NCI-H526 (cell line): ENCODE measurements around the gene EFCAB12.
"Not testable (repeated sequence)": the region's sequence is repeated elsewhere in the genome, so short reads cannot be mapped to it uniquely, and the experiment has no call there.

Experiments
- DNase-seq, 2 experiments: peaks; one replicate each; lab custom pipeline; 2025; lab: John Stamatoyannopoulos, UW

Gene EFCAB12

GRCh38 chr3:129393760-129394564 lies 34.5 kb downstream of the EFCAB12 start:
- DNase-seq, result not testable (repeated sequence)

- no peak for DNase-seq
These were observed 35.2 kb downstream of the EFCAB12 start for GRCh38 chr3:129393271-129393670.

- not testable (repeated sequence) for DNase-seq
These were observed 36.1 kb downstream of the EFCAB12 start for GRCh38 chr3:129392106-129392887.

DNA sequence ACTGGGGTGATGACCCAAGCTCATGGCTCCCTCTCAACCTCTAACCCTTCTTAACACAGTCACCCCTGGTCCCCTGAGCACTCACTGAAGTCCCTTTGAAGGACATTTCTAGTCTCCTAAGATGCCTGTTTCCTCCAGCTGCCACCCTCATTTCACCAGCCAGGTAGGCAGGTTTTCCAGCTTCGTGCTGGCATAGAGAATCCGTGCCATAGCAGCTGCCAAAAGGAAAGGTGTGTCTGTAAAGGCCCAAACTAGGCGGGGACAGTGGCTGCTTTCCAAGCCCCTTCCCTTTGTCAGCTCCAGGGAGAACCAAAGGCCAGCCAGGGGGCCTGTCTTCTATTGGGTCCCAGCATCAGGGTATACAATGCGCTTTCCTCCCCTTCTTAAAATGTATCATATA lies 36.9 kb downstream of the EFCAB12 start:
- DNase-seq, result not testable (repeated sequence)

- no peak for DNase-seq
These were observed 38.9 kb downstream of the EFCAB12 start for GRCh38 chr3:129389572-129389937.

GRCh38 chr3:129388791-129389571 lies 39.5 kb downstream of the EFCAB12 start:
- DNase-seq, result peak; percentile 42 to 69

GRCh38 chr3:129387487-129387886 lies 40.9 kb downstream of the EFCAB12 start:
- DNase-seq, result no peak

DNA sequence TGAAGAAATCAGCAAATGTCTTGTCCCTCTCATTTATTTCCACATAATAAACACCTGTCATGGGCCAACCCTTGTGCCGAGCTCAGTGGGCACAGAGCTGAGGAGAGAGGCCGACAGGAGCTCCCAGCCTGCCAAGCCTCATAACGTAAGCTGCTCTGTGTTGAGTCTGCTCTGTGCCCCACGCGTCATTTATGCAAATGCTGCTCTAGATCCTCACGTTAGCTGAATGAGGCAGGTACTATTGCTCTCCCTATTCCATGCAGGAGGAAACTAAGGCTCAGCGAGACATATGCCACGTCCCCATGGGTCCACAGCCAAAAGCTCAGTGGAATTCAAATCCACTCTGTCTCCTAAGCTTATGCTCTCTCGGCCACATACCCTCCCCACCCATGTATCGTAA lies 41.5 kb downstream of the EFCAB12 start:
- DNase-seq, result peak; percentile 35 to 76

- not testable (repeated sequence) for DNase-seq
These were observed 42.9 kb downstream of the EFCAB12 start for GRCh38 chr3:129385507-129385906.

DNA sequence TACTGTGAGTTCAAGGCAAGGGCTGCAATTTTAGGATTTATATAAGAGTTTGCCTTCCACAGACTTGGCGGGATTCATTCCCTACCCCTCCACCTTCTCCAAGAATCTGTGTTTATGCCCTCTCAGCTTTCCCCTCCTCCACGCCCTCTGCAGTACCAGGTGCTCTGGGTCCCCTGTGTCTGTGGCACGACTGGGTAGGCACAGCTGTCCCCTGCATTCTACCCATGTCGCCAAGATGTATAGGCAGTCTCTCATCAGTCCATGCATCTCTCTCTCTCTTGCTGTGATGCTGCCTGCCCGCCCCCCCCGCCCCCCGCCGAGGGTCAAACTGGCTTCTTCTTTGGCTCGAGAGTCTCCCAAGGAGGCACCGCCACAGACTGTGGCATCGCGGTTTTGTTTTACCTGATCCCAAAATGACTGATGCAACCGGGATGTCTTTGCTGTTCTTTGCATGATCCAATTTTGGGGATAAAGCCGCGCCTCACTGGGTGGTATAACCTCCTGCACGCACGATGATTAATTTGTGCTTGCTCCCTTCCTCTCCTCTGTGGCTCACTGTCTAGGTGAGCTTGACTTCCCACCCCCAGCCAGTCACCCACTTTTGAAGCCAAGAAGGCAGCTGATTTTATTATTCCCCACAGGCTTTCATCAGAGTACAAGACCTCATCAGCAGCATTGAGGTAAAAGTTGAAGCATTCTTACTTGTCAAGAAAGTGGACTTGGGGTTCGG lies 43.7 kb downstream of the EFCAB12 start:
- DNase-seq, result no peak

DNA sequence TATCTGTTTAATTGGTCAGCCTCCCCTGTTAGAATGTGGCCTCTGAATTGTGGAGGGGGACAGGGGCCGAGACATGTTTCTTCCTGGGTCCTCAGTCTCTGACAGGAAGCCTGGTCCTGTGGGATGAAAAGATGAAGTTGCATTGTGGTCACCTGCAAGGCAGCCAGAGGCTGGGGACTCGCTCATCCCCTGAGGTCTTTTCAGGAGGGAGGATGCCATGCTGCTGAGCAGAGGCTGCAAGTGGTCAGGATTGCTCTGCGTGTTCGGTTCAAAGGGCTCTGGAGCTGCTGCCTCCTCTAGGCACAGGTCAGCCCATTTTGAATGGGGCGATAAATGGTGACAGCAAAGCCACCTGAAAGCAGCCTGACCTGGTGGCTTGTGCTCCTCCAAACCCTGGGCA lies 44.3 kb downstream of the EFCAB12 start:
- DNase-seq, result not testable (repeated sequence)

DNA sequence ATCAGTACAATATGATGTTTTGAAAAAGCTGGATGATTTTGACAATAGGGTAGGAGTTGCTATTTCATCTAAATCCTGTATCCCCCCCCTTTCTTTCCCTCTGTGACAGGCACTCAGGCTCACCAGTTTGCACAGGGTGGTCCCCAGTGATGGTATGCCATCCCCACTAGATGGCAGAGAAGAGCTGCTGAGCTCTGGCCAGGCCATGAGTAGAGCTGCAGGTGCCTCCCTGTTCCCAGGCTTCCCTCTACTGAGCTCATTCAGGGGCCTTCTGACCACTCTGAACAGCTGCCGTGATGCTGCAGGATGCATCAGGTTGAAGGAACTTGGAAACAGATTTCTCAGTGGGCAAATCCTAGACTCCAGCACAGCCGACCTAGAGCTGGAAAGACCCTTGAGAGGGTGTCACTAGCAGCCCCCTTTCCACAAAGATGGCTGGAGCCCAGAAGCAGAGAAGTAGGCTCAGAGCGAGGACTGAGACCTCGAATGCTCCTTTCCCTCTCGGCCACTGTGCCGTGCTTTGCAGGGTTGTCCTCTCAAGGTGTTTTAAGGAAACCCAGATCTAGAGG lies 45.1 kb downstream of the EFCAB12 start:
- DNase-seq, result peak; percentile 71 to 89

DNA sequence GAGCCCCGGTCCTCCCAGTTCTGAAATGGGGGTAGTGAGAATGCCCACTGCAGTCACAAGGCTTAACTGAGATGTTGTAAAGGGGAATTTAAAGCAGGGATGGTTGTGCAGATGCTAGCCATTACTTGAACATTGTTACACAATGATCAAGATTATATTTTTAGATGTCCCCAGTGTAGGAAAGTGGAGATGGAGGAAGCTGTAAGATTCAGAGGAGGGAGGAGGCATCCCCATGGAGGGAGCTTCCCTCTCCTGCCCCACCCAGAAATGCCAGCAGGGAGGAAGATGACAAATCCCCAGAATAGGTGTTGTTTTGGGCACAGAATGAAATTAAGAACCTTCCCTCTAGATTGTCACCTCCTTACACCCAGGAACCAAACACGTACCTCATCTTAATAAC lies 46.1 kb downstream of the EFCAB12 start:
- no peak for DNase-seq

DNA sequence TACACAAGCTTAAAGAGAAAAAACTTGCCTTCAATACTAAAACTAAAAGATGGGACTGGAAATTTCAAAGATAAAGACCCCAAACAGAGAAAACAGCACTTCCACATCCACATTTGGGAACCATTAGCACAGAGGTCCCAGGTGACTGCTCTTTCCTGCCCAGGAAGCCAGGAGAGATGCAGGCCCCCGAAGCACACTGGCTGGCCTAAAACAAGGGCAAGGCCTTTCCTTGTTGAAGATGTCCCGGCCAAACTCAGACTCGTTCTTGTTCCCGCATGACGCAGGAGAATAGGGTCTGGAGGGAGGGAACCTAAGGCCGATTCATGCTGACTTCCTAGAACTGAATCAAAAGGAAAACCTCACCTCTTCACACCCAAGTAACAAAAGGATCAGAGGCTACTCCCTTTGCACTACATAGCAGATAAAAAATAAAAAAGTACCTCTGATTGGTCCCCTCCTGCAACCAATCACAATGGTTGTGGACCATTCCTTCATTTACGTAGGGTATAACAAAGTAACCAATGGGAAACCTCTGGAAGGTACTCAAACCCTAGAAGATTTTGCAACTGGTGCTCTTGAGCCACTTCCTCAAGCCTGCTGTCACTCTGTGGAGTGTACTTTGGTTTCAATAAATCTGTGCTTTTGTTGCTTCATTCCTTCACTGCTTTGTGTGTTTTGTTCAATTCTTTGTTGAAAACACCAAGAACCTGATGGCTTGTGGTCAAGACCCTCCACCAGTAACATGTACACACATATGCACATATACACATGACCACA lies 48.7 kb downstream of the EFCAB12 start:
- no peak for DNase-seq

DNA sequence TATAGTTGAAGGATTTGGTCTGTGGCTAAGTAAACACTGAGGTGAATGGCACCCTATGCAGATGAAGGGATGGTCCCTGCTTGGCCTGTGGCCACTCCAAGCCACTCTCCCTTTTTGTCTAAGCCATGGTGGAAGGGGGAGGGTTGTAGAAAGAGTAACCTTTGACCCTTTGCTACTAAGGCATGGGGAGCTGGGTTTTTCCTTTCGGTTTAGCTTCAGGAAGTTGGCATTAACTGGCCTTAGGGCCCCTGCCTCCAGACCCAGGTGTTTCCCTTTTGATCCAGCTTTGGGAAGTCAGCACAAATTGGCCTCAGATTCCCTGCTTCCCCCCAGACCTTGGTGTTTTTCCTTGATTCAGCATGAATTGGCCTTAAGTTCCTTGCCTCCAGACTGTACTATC lies 49.5 kb downstream of the EFCAB12 start:
- no peak for DNase-seq

- DNase-seq, result no peak
These were observed 50.8 kb downstream of the EFCAB12 start for GRCh38 chr3:129377615-129378014.

DNA sequence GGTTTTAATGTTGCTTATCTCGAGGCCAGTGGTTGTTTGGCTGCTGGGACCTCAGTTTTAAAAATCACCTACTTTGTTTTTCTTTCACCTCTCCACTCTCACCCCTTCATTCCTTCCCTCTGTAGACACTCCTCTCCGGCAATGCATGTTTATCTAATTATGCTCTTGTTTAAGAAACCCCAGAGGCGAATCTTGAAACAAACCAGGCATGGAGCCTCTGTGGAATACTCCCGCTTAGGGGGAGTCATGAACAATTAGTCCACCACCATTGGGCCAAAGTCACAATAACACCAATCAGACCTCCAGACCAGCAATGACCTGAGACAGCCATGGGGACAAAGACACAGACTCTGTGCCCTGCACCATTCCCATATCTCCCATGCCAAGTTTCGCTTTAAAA lies 53.3 kb downstream of the EFCAB12 start:
- no peak for DNase-seq

DNA sequence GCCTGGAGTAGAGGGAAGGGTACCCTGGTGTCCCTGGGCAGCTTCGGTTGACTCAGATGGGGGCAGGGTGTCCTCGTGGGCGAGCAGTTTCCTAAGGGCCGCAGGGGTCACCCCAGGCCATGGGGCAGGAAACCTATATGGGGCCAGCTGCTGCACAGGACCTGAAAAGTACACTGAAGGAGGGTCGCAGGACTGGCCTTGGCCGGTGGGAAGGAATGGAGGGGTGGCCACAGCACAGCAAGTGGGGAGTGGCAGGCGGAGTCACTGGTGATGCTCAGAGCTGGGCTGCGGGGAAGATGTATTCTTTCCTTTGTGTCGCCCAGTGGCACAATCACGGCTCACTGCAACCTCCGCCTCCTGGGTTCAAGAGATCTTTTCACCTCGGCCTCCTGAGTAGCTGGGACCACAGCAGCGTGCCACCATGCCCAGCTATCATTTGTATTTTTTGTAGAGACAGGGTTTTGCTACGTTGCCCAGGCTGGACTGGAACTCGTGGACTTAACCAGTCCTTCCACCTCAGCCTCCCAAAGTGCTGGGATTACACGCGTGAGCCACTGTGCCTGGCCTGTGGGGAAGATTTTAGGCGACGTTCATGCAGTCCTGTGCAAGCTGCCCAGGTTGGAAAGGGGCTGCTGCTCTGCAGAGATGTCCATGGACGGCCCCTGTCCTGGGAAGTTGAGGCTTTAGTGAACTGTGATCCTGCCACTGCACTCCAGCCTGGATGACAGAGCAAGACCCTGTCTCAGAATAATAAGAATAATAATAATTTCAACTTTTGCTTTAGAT lies 57.2 kb downstream of the EFCAB12 start:
- no peak for DNase-seq

DNA sequence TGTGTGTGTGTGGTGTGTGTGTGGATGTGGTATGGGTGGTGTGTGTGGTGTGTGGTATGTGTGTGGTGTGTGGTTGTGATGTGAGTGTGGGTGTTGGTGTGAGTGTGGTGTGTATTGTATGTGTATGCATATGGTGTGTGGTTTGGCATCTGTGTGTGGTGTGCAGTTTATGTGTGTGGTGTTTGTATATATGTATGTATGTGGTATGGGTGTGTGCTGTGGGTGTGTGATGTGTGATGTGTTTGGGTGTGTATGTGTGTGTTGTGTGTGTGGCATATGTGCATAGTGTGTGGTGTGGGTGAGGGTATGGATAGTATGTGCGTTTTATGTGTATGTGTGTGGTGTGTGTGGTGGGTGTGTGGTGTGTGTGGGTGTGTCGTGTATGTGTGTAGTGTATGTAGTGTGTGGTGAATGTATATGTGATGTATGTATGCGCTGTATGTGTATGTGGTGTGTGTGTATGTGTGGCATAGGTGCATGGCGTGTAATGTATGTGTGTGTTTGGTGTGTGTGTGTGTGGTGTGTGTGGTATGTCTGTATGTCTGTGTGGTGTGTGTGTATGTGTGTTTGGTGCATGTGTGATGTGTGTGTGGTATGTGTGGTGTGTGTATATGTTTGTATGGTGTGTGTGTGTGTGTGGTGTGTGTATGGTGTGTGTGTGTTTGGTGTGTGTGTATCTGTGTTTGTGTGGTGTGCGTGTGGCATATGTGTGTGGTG lies 58.0 kb downstream of the EFCAB12 start:
- DNase-seq, result no peak
